Measurements from ENCODE around the gene PILRB.
"Not testable (repeated sequence)": the region's sequence is repeated elsewhere in the genome, so short reads cannot be mapped to it uniquely, and the experiment has no call there.

The PILRB gene

DNA sequence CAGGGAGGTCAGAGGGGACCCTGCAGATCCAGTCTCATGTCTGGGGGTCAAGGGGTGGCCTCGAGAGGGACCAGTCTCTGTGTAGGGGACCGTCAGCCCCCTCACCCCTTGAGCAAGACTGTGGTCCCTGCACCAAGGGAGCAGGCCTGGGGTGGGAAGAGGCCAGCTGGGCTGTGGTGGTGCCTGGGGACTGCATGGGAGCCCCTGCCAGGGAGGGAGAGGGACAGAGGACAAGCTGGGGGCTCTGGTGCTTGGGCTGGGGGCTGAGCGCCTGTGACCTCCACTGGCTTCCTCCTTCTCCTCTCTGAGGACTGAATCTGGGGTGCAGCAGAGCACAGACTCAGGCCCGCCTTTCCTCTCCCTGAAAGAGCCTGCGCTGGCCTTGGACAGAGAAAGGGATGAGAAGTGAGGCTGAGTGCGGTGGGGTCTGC is 771 bp upstream of the PILRB start:
- DNase-seq, result no peak

DNA sequence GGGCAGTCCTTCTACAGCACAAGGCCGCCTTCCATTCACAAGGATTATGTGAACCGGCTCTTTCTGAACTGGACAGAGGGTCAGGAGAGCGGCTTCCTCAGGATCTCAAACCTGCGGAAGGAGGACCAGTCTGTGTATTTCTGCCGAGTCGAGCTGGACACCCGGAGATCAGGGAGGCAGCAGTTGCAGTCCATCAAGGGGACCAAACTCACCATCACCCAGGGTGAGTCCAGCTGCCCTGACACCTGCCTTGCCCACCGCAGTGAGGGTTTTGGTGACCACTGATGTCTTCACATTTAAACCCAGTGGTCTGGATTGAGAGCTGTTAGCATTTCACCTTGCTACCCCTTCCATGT is 918 bp downstream of the PILRB start:
- DNase-seq, result no peak

DNA sequence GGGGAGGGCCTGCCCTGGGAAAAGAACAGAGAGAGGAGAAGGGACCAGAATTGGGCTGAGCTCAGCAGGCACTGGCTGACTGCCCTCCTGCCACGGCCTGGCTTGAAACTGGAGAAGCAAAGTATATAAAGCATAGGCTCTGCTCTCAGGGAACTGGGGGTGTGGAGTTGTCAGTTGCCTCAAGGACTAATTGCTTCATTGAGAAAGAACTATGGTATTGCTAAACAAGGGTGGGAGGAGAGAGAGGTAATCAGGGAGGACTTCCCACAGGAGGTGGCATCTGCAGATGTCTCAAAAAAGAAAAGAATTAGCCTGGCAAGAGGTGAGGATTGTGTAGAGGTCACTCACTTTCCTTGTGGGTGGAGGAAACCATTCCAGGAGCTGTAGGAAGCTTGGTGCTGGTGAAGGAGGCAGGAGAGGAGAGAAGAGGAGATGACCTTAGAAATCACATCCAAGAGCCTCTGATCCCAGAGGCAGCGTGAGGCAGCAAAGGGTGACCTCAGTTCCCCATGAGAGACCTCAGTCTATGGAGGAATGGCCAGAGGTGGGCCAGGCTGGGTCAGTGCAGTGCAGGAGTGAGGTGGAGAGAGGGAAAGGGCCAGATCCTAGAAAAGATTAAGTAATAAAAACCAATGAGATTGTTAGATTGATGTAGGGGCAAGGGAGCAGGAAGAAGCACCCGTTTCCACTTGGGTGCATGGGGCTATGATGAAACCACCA is 2.4 kb downstream of the PILRB start:
- DNase-seq, result no peak

DNA sequence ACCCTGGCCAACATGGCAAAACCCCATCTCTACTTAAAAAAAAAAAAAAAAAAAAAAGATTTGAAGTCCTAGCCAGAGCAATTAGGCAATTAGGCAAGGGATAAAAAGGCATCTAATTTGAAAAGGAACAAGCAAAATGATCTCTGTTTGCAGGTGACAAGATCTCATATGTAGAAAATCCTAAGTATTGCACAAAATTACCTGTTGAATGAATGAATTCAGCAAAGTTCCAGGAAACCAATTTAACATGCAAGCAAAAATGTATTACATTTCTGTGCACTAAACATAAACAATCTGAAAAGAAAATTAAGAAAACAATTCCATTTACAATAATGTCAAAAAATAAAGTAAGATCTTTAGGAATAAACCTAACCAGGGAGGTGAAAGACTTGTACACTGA is 5.2 kb downstream of the PILRB start:
- DNase-seq, result no peak

DNA sequence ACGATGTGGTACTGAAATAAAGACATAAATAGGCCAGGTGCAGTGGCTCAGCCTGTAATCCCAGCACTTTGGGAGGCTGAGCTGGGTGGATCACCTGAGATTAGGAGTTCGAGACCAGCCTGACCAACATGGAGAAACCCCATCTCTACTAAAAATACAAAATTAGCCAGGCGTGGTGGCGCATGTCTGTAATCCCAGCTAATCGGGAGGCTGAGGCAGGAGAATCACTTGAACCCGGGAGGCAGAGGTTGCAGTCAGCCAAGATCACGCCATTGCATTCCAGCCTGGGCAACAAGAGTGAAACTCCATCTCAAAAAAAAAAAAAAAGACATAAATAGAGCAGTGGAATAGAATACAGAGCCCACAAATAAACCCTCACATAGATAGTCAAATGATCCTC is 5.9 kb downstream of the PILRB start:
- DNase-seq, result not testable (repeated sequence)

DNA sequence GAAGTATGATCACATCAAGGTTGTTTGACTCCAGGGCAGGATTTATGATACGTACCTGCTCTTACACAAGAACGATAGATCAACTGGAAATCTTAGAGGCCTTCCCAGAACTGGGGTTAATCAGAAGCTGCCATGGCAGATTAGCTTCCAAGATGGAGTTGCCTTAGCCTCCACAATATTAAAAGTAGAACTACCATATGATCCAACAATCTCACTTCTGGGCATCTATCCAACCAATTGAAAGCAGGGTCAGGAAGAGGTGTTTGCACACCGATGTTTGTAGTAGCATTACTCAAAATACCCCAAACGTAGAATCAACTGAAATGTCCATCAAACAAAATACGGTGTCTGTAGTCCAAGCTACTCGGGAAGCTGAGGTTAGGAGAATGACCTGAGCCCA is 6.6 kb downstream of the PILRB start:
- DNase-seq, result no peak

DNA sequence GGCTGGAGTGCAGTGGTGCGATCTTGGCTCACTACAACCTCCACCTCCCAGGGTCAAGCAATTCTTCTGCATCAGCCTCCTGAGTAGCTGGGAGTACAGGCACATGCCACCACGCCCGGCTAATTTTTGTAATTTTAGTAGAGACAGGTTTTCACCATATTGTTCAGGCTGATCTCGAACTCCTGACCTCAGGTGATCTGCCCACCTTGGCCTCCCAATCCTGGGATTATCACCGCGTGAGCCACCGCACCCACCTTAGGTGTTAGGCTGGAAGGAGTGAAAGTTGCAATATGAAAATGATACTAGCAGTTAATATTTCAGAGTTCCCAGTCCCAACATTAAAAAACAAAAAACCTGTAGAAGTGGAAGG is 8.1 kb downstream of the PILRB start:
- DNase-seq, result not testable (repeated sequence)

DNA sequence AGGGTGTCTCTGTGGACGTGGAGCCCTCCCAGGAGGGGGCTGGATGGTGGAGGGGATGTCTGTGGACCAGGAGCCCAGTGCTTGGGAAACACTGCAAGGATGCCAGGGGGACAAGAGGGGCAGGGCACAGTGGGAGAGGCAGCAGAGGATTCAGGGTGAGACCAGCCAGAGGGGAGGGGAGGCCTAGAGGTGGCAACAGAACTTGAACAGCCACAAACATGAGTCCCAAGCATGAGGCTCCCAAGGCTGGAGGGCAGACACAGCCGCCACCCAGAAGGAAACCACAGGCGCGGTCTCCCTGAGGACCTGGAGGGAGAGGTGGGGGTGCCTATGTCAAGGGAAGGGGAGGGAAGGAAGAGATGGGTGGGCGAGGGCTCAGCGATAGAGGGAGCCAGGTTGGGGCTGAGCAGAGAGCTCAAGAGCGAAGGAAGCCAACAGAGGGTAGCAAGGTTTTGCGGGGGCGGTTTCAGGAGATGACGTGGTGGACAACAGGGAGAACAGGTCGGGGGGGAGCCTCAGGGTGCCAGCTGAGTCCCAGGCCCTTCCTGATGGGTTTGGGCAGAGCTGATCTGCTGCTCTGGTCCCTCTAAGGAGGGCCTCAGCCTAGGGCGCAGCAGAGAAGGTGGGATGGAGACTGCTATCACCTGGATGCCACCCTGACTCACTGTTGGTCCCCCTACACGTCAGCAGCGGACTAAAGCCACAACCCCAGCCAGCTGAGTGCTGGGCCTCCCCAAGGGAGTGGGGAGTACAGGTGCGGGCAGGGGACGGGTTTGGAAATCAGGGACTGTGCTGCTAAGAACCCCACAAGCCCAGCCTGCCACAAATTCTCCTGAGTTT is 8.7 kb downstream of the PILRB start:
- DNase-seq, result no peak

DNA sequence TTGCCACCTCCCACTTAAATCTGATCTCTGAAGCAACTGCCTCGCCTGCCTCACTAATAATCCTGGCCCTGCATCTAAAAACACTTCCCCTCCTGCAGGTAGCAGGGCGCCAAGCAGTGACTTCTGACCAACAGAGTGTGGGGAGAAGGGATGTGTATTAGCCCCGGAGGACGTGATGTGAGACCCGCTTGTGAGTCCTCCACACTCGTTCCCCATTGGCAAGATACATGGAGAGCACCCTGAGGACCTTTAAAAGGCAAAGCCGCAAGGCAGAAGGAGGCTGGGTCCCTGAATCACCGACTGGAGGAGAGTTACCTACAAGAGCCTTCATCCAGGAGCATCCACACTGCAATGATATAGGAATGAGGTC is 9.3 kb downstream of the PILRB start:
- no peak for DNase-seq

DNA sequence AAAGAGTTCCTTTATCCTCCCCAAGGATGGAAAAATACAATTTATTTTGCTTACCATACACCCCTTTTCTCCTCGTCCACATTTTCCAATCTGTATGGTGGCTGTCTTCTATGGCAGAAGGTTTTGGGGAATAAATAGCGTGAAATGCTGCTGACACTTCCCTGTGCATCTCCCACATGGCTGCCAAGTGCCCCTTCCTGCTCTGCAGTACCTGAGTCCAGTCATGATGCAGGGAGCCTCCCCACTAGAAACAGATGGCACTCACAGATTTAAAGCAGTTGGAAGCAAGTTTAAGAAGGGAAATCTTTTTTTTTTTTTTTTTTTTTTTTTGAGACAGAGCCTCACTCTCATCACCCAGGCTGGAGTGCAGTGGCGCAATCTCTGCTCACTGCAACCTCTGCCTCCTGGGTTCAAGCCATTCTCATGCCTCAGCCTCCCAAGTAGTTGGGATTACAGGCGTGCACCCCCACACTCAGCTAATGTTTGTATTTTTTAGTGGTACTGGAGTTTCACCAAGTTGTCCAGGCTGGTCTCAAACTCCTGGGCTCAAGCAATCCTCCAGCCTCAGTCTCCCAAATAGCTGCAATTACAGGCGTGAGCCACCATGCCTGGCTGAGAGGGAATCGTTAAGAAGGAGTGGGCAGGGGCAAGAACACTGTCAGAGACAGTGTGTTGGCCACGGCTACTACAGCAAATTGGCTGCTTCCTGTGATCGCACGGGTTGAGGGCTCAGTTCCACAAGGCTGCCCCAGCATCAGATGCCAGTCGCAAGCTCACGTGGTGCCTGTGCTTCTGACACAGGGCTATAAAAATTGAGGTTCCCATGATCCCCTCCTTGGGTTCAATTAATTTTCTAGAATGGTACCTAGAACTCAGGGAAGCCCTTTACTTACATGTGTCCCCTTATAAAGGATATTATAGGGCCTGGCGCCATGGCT is 10.0 kb downstream of the PILRB start:
- DNase-seq, result no peak

DNA sequence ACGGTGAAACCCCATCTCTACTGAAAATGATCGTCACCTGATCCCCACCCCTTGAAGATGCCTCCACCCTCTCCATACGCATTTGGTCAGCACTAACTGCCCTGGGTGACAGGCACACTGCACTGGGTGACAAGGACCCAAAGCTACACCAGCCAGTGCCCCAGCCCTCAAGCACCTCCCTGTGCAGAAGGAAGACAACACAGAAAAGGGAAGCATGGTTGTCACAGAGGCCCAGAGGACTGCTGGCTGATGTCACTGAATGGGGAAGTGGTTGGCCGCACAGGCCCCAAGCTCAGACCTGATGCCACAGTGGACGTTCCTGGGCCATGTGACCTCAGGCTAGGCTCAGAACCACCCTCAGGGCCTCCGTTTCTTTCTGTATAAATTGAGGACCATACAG is 11.2 kb downstream of the PILRB start:
- DNase-seq, result no peak

DNA sequence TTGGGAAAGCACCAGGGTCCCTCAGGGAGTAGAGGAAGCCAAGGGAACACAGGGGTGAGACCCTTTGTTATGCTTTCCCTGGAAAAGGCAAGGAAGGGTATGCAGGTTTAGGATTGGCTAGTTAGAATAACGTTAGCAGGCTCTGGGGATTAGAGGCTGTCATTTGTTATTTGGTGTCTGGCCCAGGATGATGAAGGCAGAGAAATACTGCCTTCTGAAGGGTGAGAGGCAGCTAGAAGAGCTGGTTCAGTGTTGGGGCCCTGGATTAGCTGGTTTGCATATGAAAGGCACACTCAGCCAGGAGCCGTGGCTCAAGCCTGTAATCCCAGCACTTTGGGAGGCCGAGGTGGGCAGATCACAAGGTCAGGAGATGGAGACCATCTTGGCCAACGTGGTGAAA is 12.4 kb downstream of the PILRB start:
- DNase-seq, result no peak

DNA sequence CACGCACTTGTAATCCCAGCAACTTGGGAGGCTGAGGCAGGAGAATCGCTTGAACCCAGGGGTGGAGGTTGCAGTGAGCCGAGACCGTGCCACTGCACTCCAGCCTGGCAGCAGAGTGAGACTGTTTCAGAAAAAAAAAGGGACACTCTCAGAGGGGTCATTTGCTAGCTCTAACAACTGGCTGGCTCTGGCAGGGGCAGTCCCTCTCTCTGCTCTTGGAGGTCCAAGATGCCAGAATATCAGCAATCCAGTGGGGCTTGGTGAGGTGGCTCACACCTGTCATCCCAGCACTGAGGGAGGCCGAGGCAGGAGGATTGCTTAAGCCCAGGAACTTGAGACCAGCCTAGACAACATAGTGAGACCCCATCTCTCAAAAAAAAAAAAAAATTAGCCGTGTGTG is 12.8 kb downstream of the PILRB start:
- no peak for DNase-seq

DNA sequence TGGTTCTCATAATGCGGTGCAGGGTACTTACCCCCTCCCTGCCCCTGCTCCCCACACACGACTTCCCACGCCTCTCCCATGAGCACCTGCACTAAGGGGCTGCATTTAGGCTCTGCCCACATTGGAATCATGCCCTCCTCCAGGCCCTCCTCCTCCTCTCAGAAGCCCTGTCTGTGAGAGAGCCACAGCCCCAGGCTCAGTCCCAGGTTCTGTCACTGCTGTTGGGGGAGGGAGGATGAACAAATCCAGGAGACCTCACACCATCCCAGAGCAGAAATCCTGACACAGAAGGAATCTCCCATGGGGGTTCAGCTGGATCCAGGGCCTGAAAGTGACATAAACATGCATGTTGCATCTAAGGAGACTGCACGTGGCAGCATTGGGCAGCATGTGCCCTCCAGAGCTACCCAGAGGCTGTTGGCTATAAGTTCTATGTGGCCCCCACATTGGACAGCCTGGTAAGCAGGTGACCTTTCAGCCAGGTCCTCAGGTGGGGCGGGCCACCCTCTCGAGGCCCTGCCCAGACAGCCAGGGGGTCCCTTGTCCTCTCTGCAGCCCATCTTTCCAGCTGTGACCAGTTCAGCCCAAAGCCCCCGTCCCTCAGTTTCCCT is 13.7 kb downstream of the PILRB start:
- DNase-seq, result no peak

DNA sequence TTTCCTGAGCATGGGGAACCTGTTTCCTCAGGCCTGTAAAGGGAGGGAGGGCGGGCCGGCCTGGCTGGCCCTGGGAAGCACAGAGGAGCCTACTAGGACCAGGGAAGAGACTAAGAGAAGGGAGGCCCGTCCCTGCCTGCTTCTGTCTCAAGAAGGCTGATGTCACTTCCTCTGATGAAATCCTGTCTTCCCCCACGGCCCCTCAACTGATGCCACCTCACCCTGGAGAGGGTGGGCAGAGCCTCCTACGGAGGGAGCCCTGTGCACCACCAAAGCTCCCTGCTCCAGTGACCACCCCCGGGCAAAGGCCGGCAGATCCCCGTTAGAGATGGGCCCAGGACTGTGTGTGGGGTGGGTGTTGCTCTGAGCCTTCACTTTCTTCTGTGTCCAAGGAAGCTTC is 14.3 kb downstream of the PILRB start:
- no peak for DNase-seq

DNA sequence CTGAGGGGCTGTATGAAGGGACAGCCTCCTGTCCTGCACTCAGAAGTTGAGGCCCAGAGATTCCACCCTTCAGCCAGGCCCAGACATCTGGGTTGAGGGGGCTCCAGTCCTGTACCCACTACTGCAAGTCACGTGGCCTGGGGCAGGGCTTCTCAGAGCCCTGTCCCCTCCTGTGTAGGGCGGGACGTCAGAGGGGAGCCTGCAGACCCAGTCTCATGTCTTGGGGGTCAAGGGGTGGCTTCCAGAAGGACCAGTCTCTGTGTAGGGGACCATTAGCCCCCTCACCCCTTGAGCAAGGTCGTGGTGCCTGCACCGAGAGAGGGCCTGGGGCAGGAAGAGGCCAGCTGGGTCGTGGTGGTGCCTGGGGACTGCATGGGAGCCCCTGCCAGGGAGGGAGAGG is 14.8 kb downstream of the PILRB start:
- no peak for DNase-seq

DNA sequence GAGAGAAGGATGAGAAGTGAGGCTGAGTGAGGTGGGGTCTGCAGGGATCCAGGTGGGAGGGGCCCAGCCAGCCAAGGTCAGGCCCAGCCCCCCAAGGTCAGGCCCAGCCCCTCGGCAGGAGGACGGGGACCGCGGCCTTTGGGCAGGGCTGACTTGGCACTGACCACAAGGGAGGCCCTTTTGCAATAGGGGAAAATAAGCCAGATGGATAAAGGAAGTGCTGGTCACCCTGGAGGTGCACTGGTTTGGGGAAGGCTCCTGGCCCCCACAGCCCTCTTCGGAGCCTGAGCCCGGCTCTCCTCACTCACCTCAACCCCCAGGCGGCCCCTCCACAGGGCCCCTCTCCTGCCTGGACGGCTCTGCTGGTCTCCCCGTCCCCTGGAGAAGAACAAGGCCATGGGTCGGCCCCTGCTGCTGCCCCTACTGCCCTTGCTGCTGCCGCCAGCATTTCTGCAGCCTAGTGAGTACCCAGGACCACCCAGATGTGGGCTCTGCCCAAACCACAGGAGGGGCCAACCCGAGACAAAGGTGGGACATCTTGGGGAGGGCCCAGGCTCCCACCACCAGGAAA is 15.4 kb downstream of the PILRB start, which contains the start of gene PILRA:
PILRA (plus strand) TSS at position 227 of the 571 bp plus-strand sequence; CDS start at position 397, 170 bp downstream.
- no peak for DNase-seq

DNA sequence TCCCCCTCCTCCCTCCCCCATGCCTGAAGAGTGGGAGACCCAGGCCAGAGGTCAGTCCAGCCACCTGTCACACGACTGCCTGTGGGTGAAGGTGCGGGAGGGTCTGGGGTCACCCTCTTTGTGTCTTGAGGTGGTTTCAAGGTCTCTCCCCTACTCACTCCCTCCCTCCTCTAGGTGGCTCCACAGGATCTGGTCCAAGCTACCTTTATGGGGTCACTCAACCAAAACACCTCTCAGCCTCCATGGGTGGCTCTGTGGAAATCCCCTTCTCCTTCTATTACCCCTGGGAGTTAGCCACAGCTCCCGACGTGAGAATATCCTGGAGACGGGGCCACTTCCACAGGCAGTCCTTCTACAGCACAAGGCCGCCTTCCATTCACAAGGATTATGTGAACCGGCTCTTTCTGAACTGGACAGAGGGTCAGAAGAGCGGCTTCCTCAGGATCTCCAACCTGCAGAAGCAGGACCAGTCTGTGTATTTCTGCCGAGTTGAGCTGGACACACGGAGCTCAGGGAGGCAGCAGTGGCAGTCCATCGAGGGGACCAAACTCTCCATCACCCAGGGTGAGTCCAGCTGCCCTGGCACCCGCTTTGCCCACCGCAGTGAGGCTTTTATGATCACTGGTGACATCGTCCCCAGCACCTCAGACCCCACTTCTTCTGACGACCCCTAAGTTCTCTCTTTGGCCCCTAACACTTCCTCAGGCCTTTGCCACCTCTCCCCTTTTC is 16.1 kb downstream of the PILRB start:
- not testable (repeated sequence) for DNase-seq

DNA sequence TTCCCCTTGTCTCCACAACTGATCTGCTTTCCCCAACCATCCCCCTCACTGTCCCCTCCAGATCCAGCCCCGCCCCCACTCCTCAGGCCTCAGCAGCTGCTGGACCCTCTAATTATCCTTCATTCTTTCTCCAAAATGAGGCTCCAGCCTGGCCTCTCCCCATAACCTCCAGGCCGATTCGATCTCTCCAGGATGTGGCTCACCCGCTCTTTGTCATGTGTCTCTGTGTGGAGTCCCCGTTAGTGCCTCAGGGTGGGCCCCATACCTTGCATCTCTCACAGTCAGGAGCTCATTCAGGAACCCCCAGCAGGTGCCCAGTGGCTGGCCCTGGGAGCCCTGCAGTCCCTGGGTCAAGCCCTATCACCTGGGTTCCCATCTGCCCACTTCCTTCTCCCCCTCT is 16.7 kb downstream of the PILRB start:
- no peak for DNase-seq

DNA sequence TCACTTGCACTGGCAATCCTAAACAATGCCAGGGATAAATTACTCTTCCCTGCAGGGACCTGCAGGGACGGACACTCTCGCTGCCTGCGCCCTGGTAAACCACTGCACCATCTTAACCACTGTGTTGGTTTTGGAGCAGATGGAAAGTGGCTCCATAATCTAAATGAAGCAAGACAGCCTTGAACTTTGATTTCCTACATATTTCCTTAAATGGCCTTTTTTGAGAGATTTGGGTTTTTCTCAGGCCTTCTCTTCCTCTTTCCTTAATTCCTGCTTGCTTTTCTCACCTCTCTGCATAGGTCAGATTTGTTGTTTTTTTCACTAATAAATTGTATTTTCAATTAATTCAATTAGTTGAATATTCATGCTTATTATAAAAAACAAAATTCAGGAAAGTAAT is 18.1 kb downstream of the PILRB start:
- no peak for DNase-seq

DNA sequence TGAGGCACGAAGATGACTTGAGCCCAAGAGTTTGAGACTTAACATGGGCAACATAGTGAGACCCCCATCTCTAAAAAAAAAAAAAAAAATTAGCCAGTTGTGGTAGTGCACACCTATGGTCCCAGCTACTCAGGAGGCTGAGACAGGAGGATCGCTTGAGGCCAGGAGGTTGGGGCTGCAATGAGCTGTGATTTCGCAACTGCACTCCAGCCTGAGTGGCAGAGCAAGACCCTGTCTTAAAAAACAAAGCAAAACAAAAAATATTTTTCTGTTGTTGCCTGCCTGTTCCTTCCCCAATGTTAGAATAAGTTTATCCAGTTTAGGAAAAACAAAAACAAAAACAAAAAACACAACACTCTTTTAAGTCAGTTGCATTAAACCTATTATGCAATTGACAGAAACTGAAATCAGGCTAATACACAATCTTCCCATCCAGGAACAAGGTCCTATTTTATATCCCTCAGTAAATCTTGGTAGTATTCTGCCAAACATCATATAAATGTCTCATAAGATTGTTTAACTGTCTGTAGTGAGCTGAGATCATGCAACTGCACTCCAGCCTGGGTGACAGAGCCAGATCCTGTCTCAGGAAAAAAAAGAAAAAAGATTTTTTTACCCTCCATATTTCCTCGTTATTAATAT is 20.3 kb downstream of the PILRB start:
- no peak for DNase-seq

Measured in NCI-H187 (cell line).